GM23338 (cell line): ENCODE data around the gene SH3PXD2B.

Experiments used
- CTCF ChIP-seq, 2 experiments: fragments of 200-600 bp in 1 of 2; sonication (generic) in 1 of 2; conservative IDR thresholded peaks; 2 replicates each; pipeline versions ENCODE4 v1.5.1 to v1.6.1; 2016 to 2017; ENCODE audit warnings: antibody characterized with exemption in 2 of 2, low read depth in 2 of 2, mild to moderate bottlenecking in 2 of 2, moderate library complexity in 1 of 2
- EZH2 ChIP-seq: fragments of 200-600 bp; sonication (generic); IDR thresholded peaks from one replicate; pipeline ENCODE4 v1.8.0; 2017; ENCODE audit warnings: antibody characterized with exemption, mild to moderate bottlenecking, low read depth; ENCODE audit not compliant: unreplicated experiment
- EZH2phosphoT487 ChIP-seq: fragments of 200-600 bp; sonication (generic); IDR thresholded peaks from one replicate; pipeline ENCODE4 v1.8.1; 2018; ENCODE audit warnings: antibody characterized with exemption; ENCODE audit not compliant: unreplicated experiment
- NANOG ChIP-seq: IDR thresholded peaks from 2 replicates; pipeline ENCODE4 v1.6.1; 2016; ENCODE audit warnings: antibody characterized with exemption, borderline replicate concordance
- POLR2AphosphoS5 ChIP-seq: IDR thresholded peaks from 2 replicates; pipeline ENCODE4 v1.6.1; 2016; ENCODE audit warnings: antibody characterized with exemption, low read depth
- REST ChIP-seq: IDR thresholded peaks from one replicate; pipeline ENCODE4 v1.6.1; 2018; ENCODE audit warnings: antibody characterized with exemption; ENCODE audit not compliant: unreplicated experiment

- no peak for TF ChIP-seq NANOG
- TF ChIP-seq CTCF (conservative IDR thresholded peaks at IDR 0.05; ENCODE audit: low read depth in 2 of 2), result no peak
- TF ChIP-seq POLR2AphosphoS5, result no peak
- no peak for TF ChIP-seq EZH2phosphoT487
- TF ChIP-seq EZH2, result no peak
- no peak for TF ChIP-seq REST
These were observed 20.0 kb upstream of the SH3PXD2B start for GRCh38 chr5:172474293-172474692.
